ENCODE data around the gene PHC2.

- no peak for TF ChIP-seq ZNF274 (IDR thresholded peaks at IDR 0.05; ENCODE audit: low read depth, low read length)
- no peak for TF ChIP-seq POLR2A (IDR thresholded peaks at IDR 0.05; ENCODE audit: borderline replicate concordance, extremely low read depth, insufficient read depth, insufficient read length)
- TF ChIP-seq, protein P1, sequence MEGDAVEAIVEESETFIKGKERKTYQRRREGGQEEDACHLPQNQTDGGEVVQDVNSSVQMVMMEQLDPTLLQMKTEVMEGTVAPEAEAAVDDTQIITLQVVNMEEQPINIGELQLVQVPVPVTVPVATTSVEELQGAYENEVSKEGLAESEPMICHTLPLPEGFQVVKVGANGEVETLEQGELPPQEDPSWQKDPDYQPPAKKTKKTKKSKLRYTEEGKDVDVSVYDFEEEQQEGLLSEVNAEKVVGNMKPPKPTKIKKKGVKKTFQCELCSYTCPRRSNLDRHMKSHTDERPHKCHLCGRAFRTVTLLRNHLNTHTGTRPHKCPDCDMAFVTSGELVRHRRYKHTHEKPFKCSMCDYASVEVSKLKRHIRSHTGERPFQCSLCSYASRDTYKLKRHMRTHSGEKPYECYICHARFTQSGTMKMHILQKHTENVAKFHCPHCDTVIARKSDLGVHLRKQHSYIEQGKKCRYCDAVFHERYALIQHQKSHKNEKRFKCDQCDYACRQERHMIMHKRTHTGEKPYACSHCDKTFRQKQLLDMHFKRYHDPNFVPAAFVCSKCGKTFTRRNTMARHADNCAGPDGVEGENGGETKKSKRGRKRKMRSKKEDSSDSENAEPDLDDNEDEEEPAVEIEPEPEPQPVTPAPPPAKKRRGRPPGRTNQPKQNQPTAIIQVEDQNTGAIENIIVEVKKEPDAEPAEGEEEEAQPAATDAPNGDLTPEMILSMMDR (IDR thresholded peaks at IDR 0.05 in 2 of 3, conservative IDR thresholded peaks at IDR 0.05 in 1 of 3; ENCODE audit: borderline replicate concordance in 1 of 3, insufficient read depth in 1 of 3, low read depth in 2 of 3, low read length in 2 of 3) = no peak
- no peak for TF ChIP-seq ELF1 (IDR thresholded peaks at IDR 0.05; ENCODE audit: borderline replicate concordance, low read depth)
- TF ChIP-seq EZH2 (IDR thresholded peaks at IDR 0.05) = no peak
- TF ChIP-seq CEBPB (IDR thresholded peaks at IDR 0.05; ENCODE audit: low read depth) = no peak
- TF ChIP-seq EGR1 (IDR thresholded peaks at IDR 0.05; ENCODE audit: low read depth) = no peak
These were observed 66.4 kb downstream of the PHC2 start for GRCh38 chr1:33364565-33364918.

Measured in HCT116 (cell line).